PFSK-1 (cell line): Measurements from ENCODE around the gene ABCF3.

Source experiments
- POLR2AphosphoS5 ChIP-seq: IDR thresholded peaks from 2 replicates; pipeline ENCODE4 v1.6.1; 2012; ENCODE audit warnings: low read depth, mild to moderate bottlenecking, control low read depth, low read length, moderate library complexity
- SIN3A ChIP-seq: IDR thresholded peaks from 2 replicates; pipeline ENCODE4 v1.6.1; 2012; ENCODE audit warnings: mild to moderate bottlenecking, low read length, moderate library complexity, borderline replicate concordance; ENCODE audit not compliant: insufficient read depth

GRCh38 chr3:184142199-184142598 is 43.8 kb upstream of the ABCF3 start:
- TF ChIP-seq SIN3A (no peak), POLR2AphosphoS5 (no peak)
